HG02870 (cell line): ENCODE data around the gene RGSL1.

Experiments
- ATAC-seq: cut with Tn5 transposase; IDR thresholded peaks from one replicate; pipeline ENCODE4 v1.9.1; 2021; ENCODE audit warnings: mild to moderate bottlenecking, moderate library complexity; ENCODE audit not compliant: unreplicated experiment

Gene RGSL1

GRCh38 chr1:182608845-182609610 lies 159.1 kb downstream of the RGSL1 start:
- no peak for ATAC-seq
